ENCODE results near the gene MRPL57.
"Not testable (repeated sequence)": the region's sequence is repeated elsewhere in the genome, so short reads cannot be mapped to it uniquely, and the experiment has no call there.

Gene MRPL57

GRCh38 chr13:21176215-21176981 lies at the start of gene MRPL57, which contains the start of gene SKA3:
Gene MRPL57, plus strand, starts transcription at chr13:21176658. Its CDS starts 259 bp downstream, at chr13:21176917.
Gene SKA3, minus strand, starts transcription at chr13:21176552. Its CDS starts 75 bp downstream, at chr13:21176477.
- peak; percentile 88 to 89 for DNase-seq (ENCODE audit: low read depth in 2 of 2)

- DNase-seq (ENCODE audit: low read depth in 2 of 2): no peak
Measured at GRCh38 chr13:21130116-21130515, 46.3 kb upstream of the MRPL57 start.

GRCh38 chr13:21133077-21133476 lies 43.4 kb upstream of the MRPL57 start:
- no peak for DNase-seq (ENCODE audit: low read depth in 2 of 2)

- DNase-seq (ENCODE audit: low read depth in 2 of 2): no peak
Measured at GRCh38 chr13:21134475-21134874, 42.0 kb upstream of the MRPL57 start.

GRCh38 chr13:21135833-21136232 lies 40.6 kb upstream of the MRPL57 start:
- not testable (repeated sequence) for DNase-seq (ENCODE audit: low read depth in 2 of 2)

- DNase-seq (ENCODE audit: low read depth in 2 of 2): no peak
Measured at GRCh38 chr13:21137696-21138095, 38.8 kb upstream of the MRPL57 start.

- DNase-seq (ENCODE audit: low read depth in 2 of 2): no peak
Measured at GRCh38 chr13:21138561-21138960, 37.9 kb upstream of the MRPL57 start.

GRCh38 chr13:21139374-21139773 lies 37.1 kb upstream of the MRPL57 start:
- DNase-seq (ENCODE audit: low read depth in 2 of 2): no peak

GRCh38 chr13:21142766-21143165 lies 33.7 kb upstream of the MRPL57 start:
- no peak for DNase-seq (ENCODE audit: low read depth in 2 of 2)

- no peak for DNase-seq (ENCODE audit: low read depth in 2 of 2)
Measured at GRCh38 chr13:21147827-21148226, 28.6 kb upstream of the MRPL57 start.

GRCh38 chr13:21148557-21149258 lies 27.8 kb upstream of the MRPL57 start:
- DNase-seq (ENCODE audit: low read depth in 2 of 2): no peak

- no peak for DNase-seq (ENCODE audit: low read depth in 2 of 2)
Measured at GRCh38 chr13:21149568-21149967, 26.9 kb upstream of the MRPL57 start.

GRCh38 chr13:21150013-21150412 lies 26.4 kb upstream of the MRPL57 start:
- no peak for DNase-seq (ENCODE audit: low read depth in 2 of 2)

- DNase-seq (ENCODE audit: low read depth in 2 of 2): no peak
Measured at GRCh38 chr13:21152251-21152899, 24.1 kb upstream of the MRPL57 start.

- no peak for DNase-seq (ENCODE audit: low read depth in 2 of 2)
Measured at GRCh38 chr13:21164631-21165030, 11.8 kb upstream of the MRPL57 start.

- DNase-seq (ENCODE audit: low read depth in 2 of 2): not testable (repeated sequence)
Measured at GRCh38 chr13:21165606-21166005, 10.9 kb upstream of the MRPL57 start.

- DNase-seq (ENCODE audit: low read depth in 2 of 2): no peak
Measured at GRCh38 chr13:21171420-21171819, 5.0 kb upstream of the MRPL57 start.

GRCh38 chr13:21173767-21174166 lies 2.7 kb upstream of the MRPL57 start:
- DNase-seq (ENCODE audit: low read depth in 2 of 2): not testable (repeated sequence)

- no peak for DNase-seq (ENCODE audit: low read depth in 2 of 2)
Measured at GRCh38 chr13:21175656-21176214, 723 bp upstream of the MRPL57 start.

- no peak for DNase-seq (ENCODE audit: low read depth in 2 of 2)
Measured at GRCh38 chr13:21176982-21177284, 475 bp downstream of the MRPL57 start.

- no peak for DNase-seq (ENCODE audit: low read depth in 2 of 2)
Measured at GRCh38 chr13:21181671-21182070, 5.2 kb downstream of the MRPL57 start.

- DNase-seq (ENCODE audit: low read depth in 2 of 2): not testable (repeated sequence)
Measured at GRCh38 chr13:21186410-21186809, 10.0 kb downstream of the MRPL57 start.
